WI38 (cell line): ENCODE results near the gene SKOR2.

Experiments
- H3K4me3 ChIP-seq: 2 replicates; pipeline ENCODE4 v1.5.1; 2011; ENCODE audit warnings: low read depth, mild to moderate bottlenecking, control low read depth, low read length
- TF ChIP-seq, protein P1 (sequence below): IDR thresholded peaks from 2 replicates; pipeline ENCODE4 v1.5.1; 2012; ENCODE audit warnings: low read depth, mild to moderate bottlenecking, control low read depth, low read length

Gene SKOR2

DNA sequence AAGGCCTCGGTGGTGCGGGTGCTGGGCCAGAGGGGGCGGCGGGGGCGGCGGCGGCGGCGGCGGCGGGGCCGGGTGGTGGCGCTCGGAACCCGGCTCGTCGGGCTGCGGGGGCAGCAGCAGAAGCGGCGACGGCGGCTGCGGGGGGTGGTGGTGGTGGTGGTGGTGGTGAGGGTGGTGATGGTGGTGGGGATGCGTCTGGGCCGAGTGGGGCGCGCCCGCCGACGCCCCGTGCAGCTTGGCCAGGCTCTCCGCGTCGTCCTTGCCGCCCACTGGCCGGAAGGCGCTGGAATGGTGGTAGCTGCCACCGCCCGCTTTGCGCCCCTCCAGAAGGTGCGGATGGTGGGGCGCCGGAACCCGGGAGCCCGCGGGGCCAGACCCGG is 4.4 kb downstream of the SKOR2 start:
- H3K4me3 ChIP-seq, result no peak overlapping the region
- TF ChIP-seq, protein P1, sequence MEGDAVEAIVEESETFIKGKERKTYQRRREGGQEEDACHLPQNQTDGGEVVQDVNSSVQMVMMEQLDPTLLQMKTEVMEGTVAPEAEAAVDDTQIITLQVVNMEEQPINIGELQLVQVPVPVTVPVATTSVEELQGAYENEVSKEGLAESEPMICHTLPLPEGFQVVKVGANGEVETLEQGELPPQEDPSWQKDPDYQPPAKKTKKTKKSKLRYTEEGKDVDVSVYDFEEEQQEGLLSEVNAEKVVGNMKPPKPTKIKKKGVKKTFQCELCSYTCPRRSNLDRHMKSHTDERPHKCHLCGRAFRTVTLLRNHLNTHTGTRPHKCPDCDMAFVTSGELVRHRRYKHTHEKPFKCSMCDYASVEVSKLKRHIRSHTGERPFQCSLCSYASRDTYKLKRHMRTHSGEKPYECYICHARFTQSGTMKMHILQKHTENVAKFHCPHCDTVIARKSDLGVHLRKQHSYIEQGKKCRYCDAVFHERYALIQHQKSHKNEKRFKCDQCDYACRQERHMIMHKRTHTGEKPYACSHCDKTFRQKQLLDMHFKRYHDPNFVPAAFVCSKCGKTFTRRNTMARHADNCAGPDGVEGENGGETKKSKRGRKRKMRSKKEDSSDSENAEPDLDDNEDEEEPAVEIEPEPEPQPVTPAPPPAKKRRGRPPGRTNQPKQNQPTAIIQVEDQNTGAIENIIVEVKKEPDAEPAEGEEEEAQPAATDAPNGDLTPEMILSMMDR, result no peak

DNA sequence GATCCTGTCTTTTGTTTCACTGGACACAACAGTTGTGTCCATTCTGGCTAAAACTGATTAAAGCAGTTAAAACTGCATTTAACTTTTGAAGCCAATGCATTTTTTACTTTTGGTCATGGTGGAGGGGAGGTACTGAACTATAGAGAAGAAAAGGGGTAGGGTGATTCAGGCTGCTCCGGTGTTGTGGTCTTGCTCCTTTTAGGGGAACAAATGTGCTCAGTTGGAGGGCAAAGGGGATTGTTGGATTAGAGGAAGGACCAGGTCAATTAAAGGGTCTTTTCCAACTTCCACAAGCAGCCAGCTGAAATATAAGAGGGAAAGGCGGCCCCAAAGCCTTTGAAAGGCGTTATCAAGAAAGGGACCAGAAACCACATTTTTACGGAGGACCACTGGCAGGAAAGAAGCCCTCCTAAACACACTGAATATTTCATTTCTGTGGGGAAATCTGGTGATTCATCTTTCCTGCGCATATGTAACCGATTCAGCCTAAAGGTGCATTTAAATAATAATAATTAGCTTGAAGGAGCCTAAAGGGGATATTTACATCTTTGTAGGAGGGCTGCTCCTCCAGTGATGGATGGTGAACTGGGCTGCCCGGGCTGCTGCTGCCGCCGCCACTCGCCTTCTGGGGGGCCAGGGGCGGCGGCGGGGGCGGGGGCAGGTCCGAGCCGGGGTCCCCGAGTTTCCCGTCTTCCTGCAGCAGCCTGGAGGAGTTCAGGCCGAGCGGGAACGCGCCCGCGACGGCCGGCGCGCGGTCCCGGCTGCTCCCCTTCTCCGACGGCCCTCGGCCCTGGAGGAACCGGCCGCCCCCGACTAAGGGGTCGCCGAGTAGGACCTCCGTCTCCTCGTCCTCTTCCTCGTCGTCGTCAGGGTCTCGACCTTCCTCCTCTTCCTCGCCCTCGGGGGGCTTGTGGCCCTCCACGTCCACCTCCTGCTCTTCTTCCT is 5.2 kb downstream of the SKOR2 start:
- no peak overlapping the region for H3K4me3 ChIP-seq
- TF ChIP-seq, protein P1, result no peak

DNA sequence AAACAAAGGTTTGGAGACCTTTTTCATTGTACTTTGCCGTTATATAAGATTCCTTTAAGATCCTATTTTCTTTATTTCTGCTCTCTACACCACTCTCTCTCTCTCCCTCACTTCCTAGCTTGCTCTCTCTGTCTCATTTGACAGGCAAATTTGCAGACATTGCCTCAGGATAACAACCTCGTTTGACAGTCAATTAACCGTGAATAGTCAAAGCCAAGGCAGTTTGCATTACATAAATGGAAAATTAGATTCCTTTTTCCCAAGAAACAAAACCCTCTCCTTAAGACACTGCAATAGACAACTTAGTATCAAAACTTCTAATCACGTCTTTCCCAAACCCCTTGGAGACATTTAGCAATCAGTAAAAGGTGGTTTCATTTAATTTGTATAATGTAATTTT is 7.4 kb downstream of the SKOR2 start:
- no peak overlapping the region for H3K4me3 ChIP-seq

DNA sequence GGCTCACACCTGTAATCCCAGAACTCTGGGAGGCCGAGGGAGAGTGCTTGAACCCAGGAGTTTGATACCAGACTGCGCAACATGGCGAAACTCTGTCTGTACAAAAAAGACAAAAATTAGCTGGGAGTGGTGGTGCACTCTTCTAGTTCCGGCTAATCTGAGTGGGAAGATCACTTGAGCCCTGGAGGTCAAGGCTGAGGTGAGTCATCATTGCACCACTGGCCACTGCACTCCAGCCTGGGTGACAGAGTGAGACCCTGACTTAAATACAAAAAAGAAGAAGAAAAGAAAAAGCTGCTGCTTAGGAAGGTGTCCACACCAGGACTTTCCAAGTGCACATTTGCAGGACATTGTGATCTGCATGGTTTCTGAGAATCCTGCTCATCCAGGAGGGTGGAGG is 16.4 kb downstream of the SKOR2 start:
- TF ChIP-seq, protein P1, result no peak
- no peak overlapping the region for H3K4me3 ChIP-seq

More for the DNA sequence above, 7.4 kb downstream of the SKOR2 start:
- TF ChIP-seq, protein P1, result no peak

DNA sequence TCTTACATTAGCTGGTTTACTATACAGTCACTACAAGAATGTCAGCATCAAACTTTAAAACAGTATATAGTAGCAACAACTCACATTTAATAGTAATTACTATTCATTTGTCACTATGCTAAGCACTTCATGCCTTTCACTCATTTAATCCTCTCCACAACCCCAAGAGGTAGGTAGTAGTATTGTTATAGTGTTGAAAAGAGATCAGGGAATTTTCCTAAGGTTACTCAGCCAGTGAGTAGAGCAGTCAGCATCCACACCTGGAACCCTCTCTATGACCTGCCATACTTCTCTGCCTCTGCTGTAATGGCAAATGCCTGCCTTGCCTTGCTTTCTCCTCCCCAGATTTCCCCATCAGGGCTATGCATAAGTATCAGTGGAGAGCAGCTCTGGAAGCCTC is 24.8 kb downstream of the SKOR2 start:
- H3K4me3 ChIP-seq, result no peak overlapping the region
- TF ChIP-seq, protein P1, result no peak

DNA sequence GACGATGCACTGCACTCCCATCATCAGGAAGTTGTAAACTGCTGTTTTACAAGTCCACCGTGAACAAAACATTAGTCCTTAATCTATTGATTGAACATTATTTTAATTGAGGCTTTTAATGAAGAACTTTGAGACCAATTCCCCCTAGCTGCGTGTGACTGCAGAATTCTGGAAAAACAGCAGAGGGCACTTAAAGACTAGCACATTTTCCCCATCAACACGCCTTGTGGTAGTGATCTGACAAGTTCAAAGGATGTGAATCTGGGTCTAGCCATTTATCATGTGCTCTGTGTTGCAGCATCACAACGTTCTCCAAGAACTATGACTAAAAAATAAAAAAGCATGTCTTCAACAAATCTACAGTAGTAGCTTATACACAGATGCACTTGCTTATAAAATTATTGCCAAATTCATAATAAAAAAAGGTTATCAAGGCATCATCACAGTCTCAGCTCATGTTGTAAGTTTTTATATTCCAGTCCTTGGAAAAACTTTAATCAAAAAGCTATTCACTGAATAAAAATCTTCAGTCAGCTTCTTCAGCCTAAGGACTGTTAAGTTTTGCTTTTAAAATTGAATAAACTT is 35.8 kb downstream of the SKOR2 start:
- TF ChIP-seq, protein P1, result peak; percentile 23; the same call in 1 of the 2 replicates
- no peak overlapping the region for H3K4me3 ChIP-seq

DNA sequence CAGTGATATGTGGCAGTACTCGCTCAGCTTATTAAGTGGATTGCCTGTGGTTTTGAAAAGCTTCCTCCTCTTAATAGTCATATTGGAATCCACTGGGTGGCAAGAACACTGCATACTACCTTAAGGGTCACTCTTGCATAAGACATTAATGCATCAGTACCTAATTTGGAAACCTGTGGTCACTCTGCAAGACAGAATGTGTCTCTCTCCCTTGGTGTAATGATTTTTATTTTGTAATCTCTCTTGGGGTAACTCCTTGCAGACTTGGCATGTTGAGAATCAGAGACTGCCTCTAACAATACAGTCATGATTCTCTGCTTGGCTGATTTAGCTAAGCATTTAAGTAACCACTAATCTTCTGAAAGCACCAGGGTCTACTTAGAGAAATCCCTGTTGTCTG is 42.3 kb downstream of the SKOR2 start:
- H3K4me3 ChIP-seq, result no peak overlapping the region
- TF ChIP-seq, protein P1, result no peak
